K562 (cell line): ENCODE measurements around the gene SEL1L. TPM values are rescaled to one million over a fixed set of nuclear protein-coding genes. Genes with fewer than 3 reads are reported as not detected.

Source experiments
- ATAC-seq: fragments of 200-7000 bp; cut with Tn5 transposase; 3 replicates; pipeline ENCODE4 v1.9.1; 2020; ENCODE audit warnings: moderate library complexity
- BruUV-seq: library from RNA; stranded (reverse); fragments of 400-500 nt; replicated peaks from 2 replicates; lab custom pipeline; 2021; lab: Mats Ljungman, UMichigan
- CTCF ChIA-PET: fragments of 300-600 bp; formaldehyde crosslinking; extraction: SDS; loops from one replicate; lab custom pipeline; 2021; ENCODE audit warnings: low intra/inter-chr PET ratio; lab: Yijun Ruan, JAX
- POLR2A ChIA-PET: fragments of 300-600, 350-650 bp; sonication (Branson Sonifier 250); formaldehyde crosslinking; extraction: SDS; loops from one replicate; lab custom pipeline; 2021; ENCODE audit warnings: antibody characterized with exemption, inconsistent platforms; lab: Yijun Ruan, JAX
- DNase-seq, 4 experiments: peaks; one replicate each; pipeline versions ENCODE4 v3.0.0 to v3.0.0-alpha.2; 2011 to 2018; ENCODE audit warnings: low spot score in 3 of 4, mixed read lengths in 3 of 4; ENCODE audit errors: extremely low read depth in 1 of 4
- FAIRE-seq: peaks from 2 replicates; lab custom pipeline; 2011; peaks lifted over from hg19 to GRCh38; lab: Jason Lieb, UNC
- H2AFZ ChIP-seq: 2 replicates; pipeline ENCODE4 v1.6.0; 2011; ENCODE audit warnings: low read depth, low read length, control low read depth, inconsistent platforms
- H3K27ac ChIP-seq: fragments of 200-600 bp; 3 replicates; pipeline ENCODE4 v1.8.0; 2011; ENCODE audit warnings: low read depth, mild to moderate bottlenecking, control low read depth, inconsistent platforms, low read length, moderate library complexity, mixed read lengths; ENCODE audit errors: extremely low read depth
- H3K27me3 ChIP-seq, 2 experiments: fragments of 300-600 bp in 1 of 2; 2 replicates in 1 of 2; 3 replicates in 1 of 2; pipeline versions ENCODE4 v1.6.0 to v1.8.0; 2011; ENCODE audit warnings: inconsistent platforms in 2 of 2, low read length in 2 of 2, mild to moderate bottlenecking in 1 of 2, mixed read lengths in 1 of 2, moderate library complexity in 1 of 2; ENCODE audit not compliant: control insufficient read depth in 2 of 2, insufficient read depth in 2 of 2
- H3K36me3 ChIP-seq: fragments of 300-600 bp; 3 replicates; pipeline ENCODE4 v1.8.0; 2011; ENCODE audit warnings: mild to moderate bottlenecking, low read length, inconsistent platforms; ENCODE audit not compliant: control insufficient read depth, insufficient read depth
- H3K4me1 ChIP-seq, 2 experiments: fragments of 200-600 bp in 1 of 2; replicated peaks in 1 of 2; 2 replicates in 1 of 2; 3 replicates in 1 of 2; pipeline versions ENCODE4 v1.5.1 to v1.8.0; 2011; ENCODE audit warnings: inconsistent platforms in 2 of 2, low read length in 2 of 2, mild to moderate bottlenecking in 1 of 2, mixed read lengths in 1 of 2, moderate library complexity in 1 of 2; ENCODE audit not compliant: control insufficient read depth in 2 of 2, insufficient read depth in 2 of 2
- H3K4me2 ChIP-seq: 2 replicates; pipeline ENCODE4 v1.6.1; 2011; ENCODE audit warnings: low read length, control low read depth, inconsistent platforms, mixed read lengths; ENCODE audit not compliant: insufficient read depth
- H3K4me3 ChIP-seq: fragments of 200-600 bp; sonication (generic), shearing (Covaris generic); 2 replicates; pipeline ENCODE4 v1.5.1; 2016; ENCODE audit warnings: control low read depth, inconsistent platforms
- H3K79me2 ChIP-seq: fragments of 200-600 bp; 3 replicates; pipeline ENCODE4 v1.8.0; 2011; ENCODE audit warnings: low read length, inconsistent platforms; ENCODE audit not compliant: control insufficient read depth, insufficient read depth
- H3K9ac ChIP-seq, 2 experiments: 2 replicates each; pipeline versions ENCODE4 v1.6.0 to v1.6.1; 2011; ENCODE audit warnings: low read depth in 2 of 2, low read length in 2 of 2, control low read depth in 1 of 2, inconsistent platforms in 1 of 2, mild to moderate bottlenecking in 1 of 2, mixed read lengths in 1 of 2; ENCODE audit not compliant: insufficient read depth in 1 of 2
- H3K9me1 ChIP-seq: one replicate; pipeline ENCODE4 v1.6.0; 2011; ENCODE audit warnings: inconsistent platforms, mild to moderate bottlenecking, low read length, moderate library complexity; ENCODE audit not compliant: control insufficient read depth, insufficient read depth
- H3K9me3 ChIP-seq: replicated peaks from 2 replicates; pipeline ENCODE4 v1.5.1; 2011; ENCODE audit warnings: low read depth, low read length, inconsistent platforms; ENCODE audit not compliant: control insufficient read depth, insufficient read depth
- H4K20me1 ChIP-seq: replicated peaks from 2 replicates; pipeline ENCODE4 v1.6.1; 2011; ENCODE audit warnings: low read length, inconsistent platforms, mixed read lengths; ENCODE audit not compliant: control insufficient read depth, insufficient read depth
- ELF1 ChIP-seq: fragments of 200-800 bp; sonication (Bioruptor generic); IDR thresholded peaks from 2 replicates; pipeline ENCODE4 v1.6.1; 2016; ENCODE audit warnings: missing genetic modification characterization, missing compliant biosample characterization
- NFXL1 ChIP-seq: fragments of 450-650 bp; formaldehyde crosslinking; IDR thresholded peaks from 2 replicates; pipeline ENCODE4 v1.4.0; 2021; ENCODE audit warnings: mild to moderate bottlenecking
- SMARCB1 ChIP-seq: IDR thresholded peaks from 2 replicates; pipeline ENCODE4 v1.6.1; 2011; ENCODE audit warnings: improper control_type of control experiment, low read depth; ENCODE audit not compliant: insufficient read length
- WGBS: fragments of 100-300 bp; shearing (Covaris generic); methylation state at CpG from one replicate; pipeline ENCODE4 v1.1.6; 2016; ENCODE audit warnings: low coverage, mixed read lengths; ENCODE audit not compliant: insufficient coverage; ENCODE audit errors: missing lambda C conversion rate; 5-methylcytosine and 5-hydroxymethylcytosine counted together
- in situ Hi-C: fragments of 300-500 bp; cut with MboI; formaldehyde crosslinking; loops from 4 replicates; pipeline ENCODE4 v1.15.0; 2018; ENCODE audit warnings: inconsistent platforms, mixed read lengths
- intact Hi-C: fragments of 100-400 bp; cut with micrococcal nuclease; formaldehyde crosslinking; loops from 2 replicates; pipeline ENCODE4 v1.14.2; 2022
- polyA plus RNA-seq, 8 experiments: library from polyadenylated mRNA; depleted of rRNA in 4 of 8; stranded (reverse) in 5 of 8; unstranded in 3 of 8; fragments of >200 nt; fragmentation: Nextera tagmentation in 2 of 8; fragmentation: Illumina TruSeq in 1 of 8; extraction: Ambion mirVana in 2 of 8; extraction: Trizol in 1 of 8; gene quantifications; 2 replicates each; pipeline versions ENCODE4 v1.2.1 to v1.2.3, GENCODE V29; 2011 to 2014; ENCODE audit warnings: inconsistent platforms in 1 of 8, missing spikeins in 1 of 8
- total RNA-seq, 7 experiments: library from RNA; depleted of rRNA in 6 of 7; stranded (reverse); fragments of >200 nt in 6 of 7; fragmentation: Illumina TruSeq in 2 of 7; extraction: Trizol in 2 of 7; gene quantifications; 2 replicates each; pipeline versions ENCODE4 v1.2.1 to v1.2.3, GENCODE V29; 2011 to 2021; ENCODE audit warnings: low replicate concordance in 1 of 7

Gene SEL1L
- total and polyA plus RNA-seq, 9 of the 15 experiments (the other 6 are each of a cell fraction or from before 2014, with no cell fraction given): 7.7 to 21.1 (median 13.6) TPM

DNA sequence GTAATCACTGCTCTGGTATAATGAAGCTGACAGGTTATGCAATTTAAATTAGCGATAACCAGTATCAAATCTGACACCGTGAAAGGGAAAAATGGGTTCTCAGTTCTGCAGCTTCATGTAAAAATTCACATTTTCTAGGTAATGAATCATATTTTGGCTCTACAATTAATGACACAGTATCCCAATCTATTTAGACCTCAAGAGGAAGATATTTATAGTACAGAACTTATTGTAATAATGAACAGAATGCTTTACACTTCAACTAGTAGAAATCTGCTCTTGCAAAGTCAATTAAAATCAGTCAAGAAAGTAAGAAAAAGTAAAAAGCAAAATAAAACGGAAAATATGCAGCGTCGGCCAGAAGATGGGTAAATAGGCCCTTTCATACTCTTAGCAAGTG is 24.3 kb downstream of the SEL1L start:
- H2AFZ ChIP-seq: no peak overlapping the region
- no peaks in the 10 kb centered on the region for H3K27me3 ChIP-seq
- H3K9me1 ChIP-seq: no peaks in the 10 kb centered on the region
- no peak for DNase-seq
- no TSS peak for BruUV-seq
- H3K27ac ChIP-seq: no peak overlapping the region
- FAIRE-seq: no peak
- no peaks in the 10 kb centered on the region for H4K20me1 ChIP-seq
- H3K79me2 ChIP-seq: no peaks in the 10 kb centered on the region
- no peak for ATAC-seq
- H3K4me2 ChIP-seq: no peak overlapping the region
- no peak overlapping the region for H3K9ac ChIP-seq
- H3K4me3 ChIP-seq: no peak overlapping the region
- CTCF ChIA-PET: no interaction called here
- intact Hi-C loops (no loop called here), in situ Hi-C loops (no loop called here)
- POLR2A ChIA-PET: interaction anchor here (0.7 to 1.4 kb wide), 3 partner anchors 9 to 72 kb away, joined by 3 to 4 read pairs (median 3); no protein-coding TSS in a partner anchor
- H3K9me3 ChIP-seq: 0 out of 2 replicates have a peak, but pooled peaks cover 2% of the 10 kb centered on the region
- H3K4me1 ChIP-seq: no peaks in the 10 kb centered on the region
- 90% methylated on average over 5 of the region's 5 CpGs for WGBS
- TF ChIP-seq ELF1 (tag): no peak
- H3K36me3 ChIP-seq: peaks cover 19% of the 10 kb centered on the region; the same call in 2 of the 3 replicates

DNA sequence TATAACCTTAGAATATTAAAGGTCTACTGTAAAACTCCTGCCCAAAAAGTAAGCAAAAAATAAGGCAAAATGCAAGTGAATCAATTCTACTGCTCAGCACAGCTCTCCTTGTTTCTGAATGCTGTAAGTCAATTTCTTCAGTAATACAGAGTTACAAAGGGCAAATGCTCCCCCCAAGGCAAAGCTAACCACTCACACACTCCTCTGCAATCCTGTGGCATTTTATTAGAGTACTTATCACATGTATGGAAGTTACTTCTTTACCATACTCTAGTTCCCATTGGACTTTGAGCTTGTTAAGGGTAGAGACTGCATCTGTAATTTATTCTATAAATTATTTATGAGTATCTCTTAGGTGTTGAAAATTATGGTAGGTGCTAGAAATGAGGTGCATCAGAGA is 27.2 kb downstream of the SEL1L start:
- Histone ChIP-seq H3K4me2 (no peak overlapping the region), H3K36me3 (peaks cover 36% of the 10 kb centered on the region; the same call in 2 of the 3 replicates), H3K4me1 (no peaks in the 10 kb centered on the region), H3K27me3 (no peaks in the 10 kb centered on the region), H3K9ac (no peak overlapping the region), H3K79me2 (no peaks in the 10 kb centered on the region), H3K9me3 (no peaks in the 10 kb centered on the region), H4K20me1 (no peaks in the 10 kb centered on the region), H3K27ac (no peak overlapping the region), H3K4me3 (no peak overlapping the region), H3K9me1 (no peaks in the 10 kb centered on the region), H2AFZ (no peak overlapping the region)
- FAIRE-seq (no peak), DNase-seq (no peak), ATAC-seq (no peak)
- ChIA-PET CTCF (no interaction called here), POLR2A (no interaction called here)
- no peak for TF ChIP-seq SMARCB1
- no peak for TF ChIP-seq NFXL1
- in situ Hi-C loops (no loop called here), intact Hi-C loops (no loop called here)
- BruUV-seq: no TSS peak
